Peyer's patch (tissue), 4 donors: ENCODE data around the gene INF2.

Experiments
- POLR2A ChIP-seq, 2 donors: fragments of 450-650 bp; IDR thresholded peaks; one replicate each; pipeline ENCODE4 v1.5.1; 2017; ENCODE audit warnings: antibody characterized with exemption in 2 of 2, mild to moderate bottlenecking in 2 of 2, moderate library complexity in 2 of 2
- TF ChIP-seq, protein P1 (sequence below), 6 experiments: fragments of 450-650 bp in 4 of 6; fragments of 200-600 bp in 2 of 6; sonication (generic) in 1 of 6; IDR thresholded peaks; one replicate each; pipeline ENCODE4 v1.5.1; 2017 to 2019; ENCODE audit warnings: antibody characterized with exemption in 6 of 6, mild to moderate bottlenecking in 3 of 6, moderate library complexity in 1 of 6

DNA sequence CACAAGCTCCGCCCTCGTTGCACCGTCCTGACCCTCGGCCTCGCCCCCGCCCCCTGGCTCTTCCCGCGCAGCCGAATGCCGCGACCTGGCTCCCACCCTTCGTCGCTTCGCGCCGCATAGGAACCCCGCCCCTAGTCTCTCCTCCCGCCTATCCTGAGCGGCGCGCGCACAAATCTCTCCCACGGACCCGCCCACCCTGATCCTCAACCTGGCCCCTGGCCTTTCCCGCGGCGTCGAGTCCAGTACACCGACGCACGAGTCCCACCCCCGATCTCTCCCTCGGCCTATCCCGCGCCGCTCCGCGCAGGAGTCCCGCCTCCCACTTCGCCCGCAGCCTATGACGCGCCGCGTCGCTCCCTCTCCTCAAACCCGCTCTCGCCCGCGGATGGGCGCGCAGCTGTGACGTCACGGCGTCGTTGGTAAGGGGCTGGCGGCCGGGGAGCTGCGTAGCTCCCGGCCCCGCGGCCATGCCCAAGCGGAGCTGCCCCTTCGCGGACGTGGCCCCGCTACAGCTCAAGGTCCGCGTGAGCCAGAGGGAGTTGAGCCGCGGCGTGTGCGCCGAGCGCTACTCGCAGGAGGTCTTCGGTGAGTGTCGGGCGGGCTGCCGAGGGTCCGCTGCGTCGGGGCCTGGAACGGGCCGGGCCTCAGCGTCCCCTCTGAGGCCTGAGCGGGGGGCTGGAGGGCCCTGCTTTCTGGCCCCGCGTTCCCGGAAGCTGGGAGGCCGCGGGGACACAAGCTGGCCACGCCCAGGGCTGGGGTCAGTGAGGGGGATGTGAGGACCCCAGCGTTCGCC is 63.5 kb downstream of the INF2 start, which contains the start of gene SIVA1:
- TF ChIP-seq, protein P1, sequence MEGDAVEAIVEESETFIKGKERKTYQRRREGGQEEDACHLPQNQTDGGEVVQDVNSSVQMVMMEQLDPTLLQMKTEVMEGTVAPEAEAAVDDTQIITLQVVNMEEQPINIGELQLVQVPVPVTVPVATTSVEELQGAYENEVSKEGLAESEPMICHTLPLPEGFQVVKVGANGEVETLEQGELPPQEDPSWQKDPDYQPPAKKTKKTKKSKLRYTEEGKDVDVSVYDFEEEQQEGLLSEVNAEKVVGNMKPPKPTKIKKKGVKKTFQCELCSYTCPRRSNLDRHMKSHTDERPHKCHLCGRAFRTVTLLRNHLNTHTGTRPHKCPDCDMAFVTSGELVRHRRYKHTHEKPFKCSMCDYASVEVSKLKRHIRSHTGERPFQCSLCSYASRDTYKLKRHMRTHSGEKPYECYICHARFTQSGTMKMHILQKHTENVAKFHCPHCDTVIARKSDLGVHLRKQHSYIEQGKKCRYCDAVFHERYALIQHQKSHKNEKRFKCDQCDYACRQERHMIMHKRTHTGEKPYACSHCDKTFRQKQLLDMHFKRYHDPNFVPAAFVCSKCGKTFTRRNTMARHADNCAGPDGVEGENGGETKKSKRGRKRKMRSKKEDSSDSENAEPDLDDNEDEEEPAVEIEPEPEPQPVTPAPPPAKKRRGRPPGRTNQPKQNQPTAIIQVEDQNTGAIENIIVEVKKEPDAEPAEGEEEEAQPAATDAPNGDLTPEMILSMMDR (IDR thresholded peaks at IDR 0.05), result no peak
- TF ChIP-seq POLR2A (IDR thresholded peaks at IDR 0.05), result peak; percentile 86
